ENCODE measurements around the gene DNAJC22.
A peak's percentile ranks its signal among the peaks of the same experiment; 100 is the strongest.
"Not testable (repeated sequence)": the region's sequence is repeated elsewhere in the genome, so short reads cannot be mapped to it uniquely, and the experiment has no call there.

Gene DNAJC22

GRCh38 chr12:49331380-49332222, 15.1 kb upstream of the DNAJC22 start:
- peak; percentile 23 for DNase-seq

DNA sequence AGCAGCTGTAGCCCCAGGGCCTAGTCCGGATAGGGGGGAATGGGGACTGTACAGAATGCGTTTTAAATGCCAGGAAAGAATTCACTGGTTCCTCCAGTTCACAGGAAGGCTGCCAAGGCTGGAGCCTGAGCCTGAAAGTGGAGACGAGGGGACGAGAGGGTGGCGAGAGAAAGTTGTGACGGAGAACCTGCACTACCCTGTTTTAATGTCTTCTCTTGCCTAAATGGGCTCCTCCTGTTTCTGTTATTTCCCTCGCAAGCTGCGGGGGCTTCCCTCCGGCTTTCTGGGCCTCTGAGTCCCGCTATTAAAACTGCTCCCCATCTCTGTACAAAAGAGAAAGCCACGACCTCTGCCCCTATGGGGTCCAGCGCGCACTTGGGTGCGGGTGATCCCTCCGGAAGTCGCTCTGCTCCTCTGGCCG, 14.2 kb upstream of the DNAJC22 start:
- no peak for DNase-seq

DNA sequence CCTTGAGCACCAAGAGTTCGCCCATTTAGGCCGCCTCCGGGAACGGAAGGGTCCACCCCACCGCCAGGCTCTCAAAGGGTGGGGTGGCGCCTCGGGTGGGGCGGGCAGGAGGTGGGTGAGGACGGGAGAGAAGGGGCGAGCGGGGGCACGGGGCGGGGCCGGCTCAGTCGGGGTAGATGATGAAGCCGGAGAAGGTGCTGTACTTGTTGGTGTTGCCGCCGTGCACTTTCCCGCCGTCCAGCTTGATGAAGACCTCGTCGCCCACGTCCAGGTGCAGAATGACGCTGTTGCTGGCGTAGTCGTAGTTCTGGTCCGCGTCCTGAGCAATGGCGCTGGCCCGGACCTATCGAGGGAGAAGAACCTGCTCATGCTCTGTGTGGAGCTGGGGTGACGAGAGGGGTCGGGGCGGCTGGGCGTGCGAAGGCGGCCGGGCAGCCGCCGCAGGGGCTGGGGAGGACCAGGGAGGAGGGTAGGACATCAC, 13.8 kb upstream of the DNAJC22 start:
- no peak for DNase-seq

DNA sequence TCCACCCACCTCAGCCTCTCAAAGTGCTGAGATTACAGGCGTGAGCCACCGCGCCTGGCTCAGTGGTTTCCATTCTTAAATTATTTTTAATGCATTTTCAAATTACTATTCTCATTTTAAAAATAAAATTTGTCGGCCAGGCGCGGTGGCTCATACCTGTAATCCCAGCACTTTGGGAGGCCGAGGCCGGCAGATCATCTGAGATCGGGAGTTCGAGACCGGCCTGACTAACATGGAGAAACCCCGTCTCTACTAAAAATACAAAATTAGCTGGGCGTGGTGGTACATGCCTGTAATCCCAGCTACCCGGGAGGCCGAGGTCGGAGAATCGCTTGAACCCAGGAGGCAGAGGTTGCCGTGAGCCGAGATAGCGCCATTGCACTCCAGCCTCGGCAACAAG, 12.9 kb upstream of the DNAJC22 start:
- not testable (repeated sequence) for DNase-seq

- DNase-seq, result no peak
Observed at GRCh38 chr12:49334226-49334625, 12.5 kb upstream of the DNAJC22 start.

DNA sequence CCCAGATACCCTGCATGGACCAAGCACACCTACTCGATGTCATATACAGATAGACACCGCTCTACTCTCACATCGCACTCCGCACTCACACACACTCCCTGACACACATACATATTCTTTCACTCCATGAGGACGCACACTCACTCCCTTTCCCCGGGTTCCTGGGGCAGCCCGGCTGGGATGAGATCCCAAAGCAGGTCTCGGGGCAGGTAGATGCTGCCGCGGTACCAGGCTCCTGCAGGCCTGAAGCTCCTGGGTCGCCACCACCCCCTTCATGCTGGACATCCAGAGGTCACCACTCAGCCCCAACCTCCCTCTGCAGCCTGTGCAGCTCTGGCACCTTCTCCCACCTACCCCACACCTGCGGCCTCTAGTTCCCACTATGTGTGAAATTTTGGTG, 12.0 kb upstream of the DNAJC22 start:
- no peak for DNase-seq

DNA sequence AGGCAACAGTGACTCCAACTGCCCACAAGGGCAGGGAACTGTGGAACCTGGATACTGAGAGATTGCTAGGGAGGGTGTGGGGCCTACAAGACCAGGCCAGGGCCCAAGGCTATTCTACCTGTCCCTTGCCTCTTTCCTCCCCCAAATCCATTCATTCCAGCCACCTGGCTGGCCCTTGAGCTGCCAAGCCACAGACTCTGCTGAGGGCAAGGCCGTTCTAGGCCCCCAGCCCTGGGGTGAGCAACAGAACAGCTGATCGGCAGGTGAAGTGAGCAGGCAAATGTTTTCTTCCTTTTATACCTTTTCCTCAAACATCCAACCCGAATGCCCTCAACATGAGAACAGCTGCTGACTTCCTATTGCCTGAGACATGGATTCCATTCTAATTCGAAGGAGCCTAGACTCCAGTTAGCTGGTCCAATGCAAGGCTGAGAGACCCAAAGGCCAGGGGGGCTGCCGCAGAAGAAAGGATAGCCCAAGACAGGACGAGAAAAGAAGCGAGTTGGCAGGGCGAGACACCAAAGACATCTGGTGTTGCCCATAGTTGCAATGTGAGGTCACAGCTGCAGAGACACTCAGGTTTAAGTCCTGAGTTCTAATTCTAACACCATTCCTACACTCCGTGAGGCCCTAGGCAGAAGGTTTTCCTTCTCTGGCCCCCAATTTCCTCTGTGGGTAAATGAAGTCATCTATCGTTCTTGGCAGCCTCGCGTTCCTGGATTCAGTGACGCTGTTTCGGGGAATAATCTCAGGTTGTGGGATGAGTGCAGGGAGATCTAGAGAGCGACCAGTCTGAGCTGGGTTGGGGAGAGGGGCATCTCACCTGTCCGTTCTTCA, 11.4 kb upstream of the DNAJC22 start:
- no peak for DNase-seq

GRCh38 chr12:49335955-49336644, 10.6 kb upstream of the DNAJC22 start:
- no peak for DNase-seq

DNA sequence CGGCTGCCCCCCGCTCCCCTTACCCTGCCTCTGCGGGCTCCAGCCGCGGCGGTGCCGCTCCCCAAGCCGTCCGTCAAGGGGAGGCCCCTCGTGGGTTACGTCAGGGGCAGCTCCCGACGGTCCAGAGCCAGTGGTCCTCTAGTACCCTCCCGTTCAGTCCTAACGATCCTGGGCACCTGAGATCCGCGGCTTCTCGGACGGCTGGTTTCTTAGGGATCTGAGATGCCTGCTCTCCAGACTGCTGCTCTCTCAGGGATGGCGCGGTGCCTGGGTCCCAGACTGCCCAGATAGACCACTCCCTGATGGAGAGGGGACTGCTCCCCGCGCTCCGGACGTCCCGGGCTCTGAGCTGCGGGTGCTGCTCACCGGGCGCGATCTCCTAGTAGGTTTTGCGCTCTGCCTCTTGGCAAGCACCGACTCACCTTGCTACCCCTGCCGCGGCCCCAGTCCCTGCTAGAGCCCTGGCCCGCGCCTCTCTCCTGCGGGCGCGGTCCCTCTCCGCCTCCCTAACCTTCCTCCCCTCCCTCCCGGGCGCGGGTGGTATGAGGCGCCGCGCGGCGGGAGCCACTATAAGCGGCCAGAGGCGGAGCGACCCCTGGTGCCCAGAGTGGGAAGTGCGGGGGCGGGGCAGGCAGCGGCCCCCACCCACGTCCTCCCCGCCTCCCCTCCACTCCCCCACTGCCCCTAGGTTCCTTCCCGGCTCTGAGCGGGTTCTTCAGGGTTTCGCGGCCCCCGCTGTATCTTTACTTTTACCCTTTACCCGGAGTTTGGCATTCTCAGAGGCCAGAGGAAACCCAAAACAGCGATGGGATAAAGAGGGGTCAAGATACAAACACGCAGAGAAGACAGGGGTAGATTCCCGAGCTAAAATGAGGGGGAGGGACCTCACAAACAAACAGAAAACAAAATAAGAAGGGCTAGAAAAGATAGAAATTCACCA, 9.8 kb upstream of the DNAJC22 start, which contains the start of gene C1QL4:
C1QL4 (minus strand) TSS at position 544 of the 940 bp plus-strand sequence. CDS start 711 bp downstream, outside the sequence.
- DNase-seq, result peak; percentile 51

- DNase-seq, result no peak
Observed at GRCh38 chr12:49338830-49339463, 7.7 kb upstream of the DNAJC22 start.

- DNase-seq, result no peak
Observed at GRCh38 chr12:49339464-49339861, 7.2 kb upstream of the DNAJC22 start.

GRCh38 chr12:49340095-49340870, 6.4 kb upstream of the DNAJC22 start:
- no peak for DNase-seq

GRCh38 chr12:49340971-49341776, 5.5 kb upstream of the DNAJC22 start:
- no peak for DNase-seq

DNA sequence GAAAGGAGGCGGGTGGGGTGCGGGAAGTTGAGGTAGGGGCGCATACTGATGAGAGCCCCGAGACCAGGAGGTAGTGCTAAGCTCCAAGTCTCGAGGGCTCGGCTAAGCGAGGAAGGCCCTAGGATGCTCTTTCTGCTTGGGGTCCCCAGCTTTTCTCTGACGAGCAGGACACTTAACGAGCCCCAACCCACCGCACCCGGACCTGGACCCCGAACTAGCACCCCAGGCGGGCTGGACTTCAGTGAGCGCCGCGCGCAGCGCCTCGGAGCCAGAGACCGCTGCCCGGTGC, 5.0 kb upstream of the DNAJC22 start:
- DNase-seq, result no peak

DNA sequence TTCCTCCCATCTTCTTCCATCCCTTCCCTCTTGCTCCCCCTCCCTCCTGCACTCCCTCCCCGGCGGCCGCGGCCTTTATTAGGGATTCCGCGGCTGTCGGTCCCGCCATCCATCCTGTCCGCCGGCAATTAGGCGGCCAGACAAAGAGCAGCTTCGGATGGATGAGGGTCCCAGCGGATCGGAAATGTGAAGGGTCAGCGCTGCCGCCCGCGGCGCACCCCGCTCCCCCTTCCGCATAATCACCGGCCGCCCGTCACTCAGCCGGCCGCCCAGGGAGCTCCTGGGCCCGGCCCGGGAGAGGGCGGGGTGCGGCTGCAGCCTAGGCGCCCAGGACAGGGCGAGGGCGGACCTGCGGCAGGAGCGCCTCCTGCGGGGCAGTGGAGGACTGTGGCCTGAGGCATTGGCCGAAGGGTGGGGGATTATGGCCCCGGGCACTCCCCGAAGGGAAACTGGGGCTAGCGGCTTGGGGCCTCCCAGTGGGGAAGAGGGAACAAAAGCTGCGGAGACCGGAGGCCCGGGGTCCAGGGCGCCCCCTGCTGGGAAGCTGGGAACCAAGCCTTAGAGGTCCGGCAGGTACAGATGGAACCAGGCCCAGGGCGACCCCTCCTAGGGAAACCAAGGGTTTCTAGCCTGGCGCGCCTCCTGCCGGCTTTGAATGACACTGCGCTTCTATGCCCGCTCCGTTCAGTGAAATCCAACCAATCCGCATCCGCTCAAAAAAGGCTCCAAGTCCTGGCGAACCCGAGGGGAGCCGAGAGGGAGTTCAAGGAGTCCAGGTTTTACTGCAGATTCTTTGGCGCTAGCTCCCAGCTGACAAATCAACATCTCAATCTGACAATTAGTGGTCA, 4.4 kb upstream of the DNAJC22 start:
- peak; percentile 76 for DNase-seq

DNA sequence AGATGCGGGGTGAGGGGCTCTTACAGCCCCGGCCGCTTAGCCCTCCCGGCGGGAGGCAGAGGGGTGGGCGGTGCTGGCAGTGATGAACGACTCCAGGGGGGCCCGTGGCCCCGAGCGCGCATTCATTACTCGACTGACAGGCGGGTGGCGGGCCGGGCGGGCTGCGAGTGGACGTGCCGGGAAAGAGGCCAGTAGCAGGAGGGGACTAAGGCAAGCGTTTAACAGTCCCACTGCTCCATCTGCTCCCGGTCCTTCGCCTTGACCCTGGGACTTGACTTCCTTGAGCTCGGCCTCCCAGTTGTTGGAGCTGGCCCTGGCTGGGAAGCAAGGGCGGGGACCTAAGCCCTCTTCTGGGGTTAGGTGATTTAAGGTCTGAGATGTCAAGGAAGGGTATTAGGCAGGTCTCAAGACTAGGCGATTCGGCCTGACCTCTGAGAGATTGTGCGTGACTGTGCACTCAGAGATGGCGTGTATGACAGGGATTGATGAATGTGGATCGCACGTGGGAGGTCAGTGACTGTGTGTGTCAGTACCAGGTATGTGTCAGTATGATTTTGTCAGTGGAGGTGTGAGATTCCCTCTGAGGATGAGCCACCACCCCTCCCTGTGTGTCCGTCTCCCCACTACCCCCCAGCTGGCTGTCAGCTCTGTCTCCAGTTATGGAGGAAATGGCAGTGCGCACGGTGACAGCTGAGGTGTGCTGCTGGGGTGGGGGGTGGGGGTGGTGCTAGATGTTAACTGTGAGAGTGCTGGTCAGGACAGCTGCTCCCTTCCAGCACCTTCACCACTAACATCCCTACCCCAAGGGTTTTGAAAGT, 3.6 kb upstream of the DNAJC22 start:
- DNase-seq, result no peak

DNA sequence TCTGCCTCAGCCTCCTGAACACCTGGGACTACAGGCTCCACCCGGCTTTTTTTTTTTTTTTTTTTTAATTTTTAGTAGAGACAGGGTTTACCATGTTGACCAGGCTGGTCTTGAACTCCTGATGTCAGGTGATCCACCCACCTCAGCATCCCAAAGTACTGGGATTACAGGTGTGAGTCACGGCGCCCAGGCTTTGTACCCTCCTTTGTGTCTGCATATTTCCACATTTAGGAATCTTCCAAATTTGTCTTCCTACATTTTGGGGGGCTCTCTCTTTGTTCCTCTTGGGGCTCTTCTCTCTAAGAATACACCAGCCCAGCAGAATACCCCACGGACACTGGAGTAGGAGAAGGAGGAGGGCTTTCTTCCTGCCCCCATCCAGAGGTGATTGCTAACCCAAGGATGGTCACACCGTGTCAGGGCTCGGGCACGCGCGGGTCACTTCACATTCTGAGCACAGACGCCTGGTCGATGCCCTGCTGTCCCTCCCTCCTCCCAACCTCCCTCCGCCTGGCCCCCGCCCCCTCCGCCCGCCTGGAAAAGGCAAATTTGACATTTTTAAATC, 2.1 kb upstream of the DNAJC22 start:
- DNase-seq, result no peak

All from NCI-H2029 (cell line).